Hepatocyte (in vitro differentiated cells): ENCODE data around the gene STAT5B. TPM values are rescaled to one million over a fixed set of nuclear protein-coding genes. Genes with fewer than 3 reads are reported as not detected.

Experiments
- DNase-seq: peaks from one replicate; pipeline ENCODE4 v3.0.0-alpha.2; 2016; ENCODE audit warnings: low spot score
- H2AFZ ChIP-seq: fragments of 200-600 bp; sonication (generic); 2 replicates; pipeline ENCODE4 v1.6.0; 2016; ENCODE audit warnings: antibody characterized with exemption, mild to moderate bottlenecking
- H3K27ac ChIP-seq: fragments of 200-600 bp; sonication (generic); 2 replicates; pipeline ENCODE4 v1.5.1; 2016; ENCODE audit warnings: mild to moderate bottlenecking
- H3K27me3 ChIP-seq: fragments of 200-600 bp; sonication (generic); 2 replicates; pipeline ENCODE4 v1.6.1; 2016
- H3K36me3 ChIP-seq: fragments of 200-600 bp; sonication (generic); replicated peaks from 2 replicates; pipeline ENCODE4 v1.5.1; 2016; ENCODE audit warnings: low read depth; ENCODE audit not compliant: insufficient read depth
- H3K4me1 ChIP-seq: fragments of 200-600 bp; sonication (generic); 2 replicates; pipeline ENCODE4 v1.5.1; 2016; ENCODE audit warnings: mild to moderate bottlenecking, moderate library complexity; ENCODE audit not compliant: insufficient read depth
- H3K4me2 ChIP-seq: fragments of 200-600 bp; sonication (generic); 2 replicates; pipeline ENCODE4 v1.6.0; 2016
- H3K4me3 ChIP-seq: fragments of 200-600 bp; sonication (generic); 2 replicates; pipeline ENCODE4 v1.5.1; 2016; ENCODE audit warnings: mild to moderate bottlenecking
- H3K79me2 ChIP-seq: fragments of 200-600 bp; sonication (generic); 2 replicates; pipeline ENCODE4 v1.6.0; 2017; ENCODE audit warnings: mild to moderate bottlenecking
- H3K9me2 ChIP-seq: fragments of 200-600 bp; sonication (generic); replicated peaks from 2 replicates; pipeline ENCODE4 v1.6.0; 2017; ENCODE audit warnings: mild to moderate bottlenecking; ENCODE audit not compliant: insufficient read depth
- H3K9me3 ChIP-seq: fragments of 200-600 bp; sonication (generic); 2 replicates; pipeline ENCODE4 v1.5.1; 2016; ENCODE audit warnings: low read depth, mild to moderate bottlenecking
- H4K20me1 ChIP-seq: fragments of 200-600 bp; sonication (generic); 2 replicates; pipeline ENCODE4 v1.6.0; 2016; ENCODE audit warnings: mild to moderate bottlenecking; ENCODE audit not compliant: insufficient read depth, poor library complexity, severe bottlenecking
- EZH2 ChIP-seq: fragments of 200-600 bp; sonication (generic); IDR thresholded peaks from 2 replicates; pipeline ENCODE4 v1.6.1; 2016; ENCODE audit warnings: antibody characterized with exemption, mild to moderate bottlenecking, borderline replicate concordance
- EZH2phosphoT487 ChIP-seq: fragments of 200-600 bp; sonication (generic); IDR thresholded peaks from one replicate; pipeline ENCODE4 v1.6.1; 2018; ENCODE audit warnings: antibody characterized with exemption, mild to moderate bottlenecking, low read depth, moderate library complexity; ENCODE audit not compliant: unreplicated experiment, severe bottlenecking
- WGBS: methylation state at CpG from one replicate; pipeline ENCODE4 v1.1.6; 2016; ENCODE audit warnings: low lambda C conversion rate; ENCODE audit errors: missing lambda C conversion rate; 5-methylcytosine and 5-hydroxymethylcytosine counted together
- polyA plus RNA-seq: library from polyadenylated mRNA; unstranded; fragments of >200 nt; fragmentation: Nextera tagmentation; extraction: Ambion mirVana; gene quantifications from 2 replicates; pipeline ENCODE4 v1.2.1, GENCODE V29; 2016
- total RNA-seq: library from RNA; depleted of rRNA; stranded (reverse); fragments of >200 nt; gene quantifications from 2 replicates; pipeline ENCODE4 v1.2.3, GENCODE V29; 2014
- TF ChIP-seq, protein P1 (sequence below): fragments of 200-600 bp; sonication (generic); IDR thresholded peaks from 2 replicates; pipeline ENCODE4 v1.5.1; 2016; ENCODE audit warnings: antibody characterized with exemption, mild to moderate bottlenecking; ENCODE audit not compliant: poor library complexity

The STAT5B gene
- total and polyA plus RNA-seq, 2 experiments from 2014 or later = 25.7 to 26.0 TPM

DNA sequence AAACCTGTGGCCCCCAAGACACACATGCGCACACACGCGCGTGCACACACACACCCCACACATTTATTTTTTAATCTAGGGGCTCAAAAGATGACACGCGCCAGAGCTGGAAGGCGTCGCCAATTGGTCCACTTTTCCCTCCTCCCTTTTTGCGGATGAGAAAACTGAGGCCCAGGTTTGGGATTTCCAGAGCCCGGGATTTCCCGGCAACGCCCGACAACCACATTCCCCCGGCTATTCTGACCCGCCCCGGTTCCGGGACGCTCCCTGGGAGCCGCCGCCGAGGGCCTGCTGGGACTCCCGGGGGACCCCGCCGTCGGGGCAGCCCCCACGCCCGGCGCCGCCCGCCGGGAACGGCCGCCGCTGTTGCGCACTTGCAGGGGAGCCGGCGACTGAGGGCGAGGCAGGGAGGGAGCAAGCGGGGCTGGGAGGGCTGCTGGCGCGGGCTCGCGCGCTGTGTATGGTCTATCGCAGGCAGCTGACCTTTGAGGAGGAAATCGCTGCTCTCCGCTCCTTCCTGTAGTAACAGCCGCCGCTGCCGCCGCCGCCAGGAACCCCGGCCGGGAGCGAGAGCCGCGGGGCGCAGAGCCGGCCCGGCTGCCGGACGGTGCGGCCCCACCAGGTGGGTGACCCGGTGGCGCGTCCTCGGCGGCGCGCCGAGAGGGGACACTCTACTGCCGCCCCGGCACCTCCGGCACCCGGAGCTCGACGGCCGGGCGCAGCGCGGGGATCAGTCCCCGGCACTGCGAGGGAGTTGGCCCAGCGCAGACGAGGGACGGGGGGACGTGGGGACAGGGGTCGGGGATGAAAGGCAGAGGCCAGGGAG lies 12.0 kb upstream of the STAT5B start, which contains the start of gene STAT5A:
Gene STAT5A, plus strand, starts transcription at position 522 of the 826 bp plus-strand sequence. CDS start 914 bp downstream, outside the sequence.
- WGBS = 12% methylated on average over 74 of the region's 88 CpGs
- peak within 1 kb of the TSS; percentile 76 for H2AFZ ChIP-seq
- H4K20me1 ChIP-seq = no peaks in the 10 kb centered on the region
- H3K9me2 ChIP-seq = no peaks in the 10 kb centered on the region
- peak within 1 kb of the TSS; percentile 37 for H3K4me3 ChIP-seq
- H3K4me1 ChIP-seq = peaks cover 12% of the 10 kb centered on the region
- peak; percentile 90 for DNase-seq
- TF ChIP-seq, protein P1, sequence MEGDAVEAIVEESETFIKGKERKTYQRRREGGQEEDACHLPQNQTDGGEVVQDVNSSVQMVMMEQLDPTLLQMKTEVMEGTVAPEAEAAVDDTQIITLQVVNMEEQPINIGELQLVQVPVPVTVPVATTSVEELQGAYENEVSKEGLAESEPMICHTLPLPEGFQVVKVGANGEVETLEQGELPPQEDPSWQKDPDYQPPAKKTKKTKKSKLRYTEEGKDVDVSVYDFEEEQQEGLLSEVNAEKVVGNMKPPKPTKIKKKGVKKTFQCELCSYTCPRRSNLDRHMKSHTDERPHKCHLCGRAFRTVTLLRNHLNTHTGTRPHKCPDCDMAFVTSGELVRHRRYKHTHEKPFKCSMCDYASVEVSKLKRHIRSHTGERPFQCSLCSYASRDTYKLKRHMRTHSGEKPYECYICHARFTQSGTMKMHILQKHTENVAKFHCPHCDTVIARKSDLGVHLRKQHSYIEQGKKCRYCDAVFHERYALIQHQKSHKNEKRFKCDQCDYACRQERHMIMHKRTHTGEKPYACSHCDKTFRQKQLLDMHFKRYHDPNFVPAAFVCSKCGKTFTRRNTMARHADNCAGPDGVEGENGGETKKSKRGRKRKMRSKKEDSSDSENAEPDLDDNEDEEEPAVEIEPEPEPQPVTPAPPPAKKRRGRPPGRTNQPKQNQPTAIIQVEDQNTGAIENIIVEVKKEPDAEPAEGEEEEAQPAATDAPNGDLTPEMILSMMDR = no peak
- no peak for TF ChIP-seq EZH2
- TF ChIP-seq EZH2phosphoT487 = no peak
- H3K27ac ChIP-seq = peak within 1 kb of the TSS; percentile 62
- H3K4me2 ChIP-seq = peak within 1 kb of the TSS; percentile 86
- no peaks in the 10 kb centered on the region for H3K79me2 ChIP-seq
- peaks cover 6% of the 10 kb centered on the region for H3K27me3 ChIP-seq
- H3K9me3 ChIP-seq = no peaks in the 10 kb centered on the region
- H3K36me3 ChIP-seq = no peaks in the 10 kb centered on the region

DNA sequence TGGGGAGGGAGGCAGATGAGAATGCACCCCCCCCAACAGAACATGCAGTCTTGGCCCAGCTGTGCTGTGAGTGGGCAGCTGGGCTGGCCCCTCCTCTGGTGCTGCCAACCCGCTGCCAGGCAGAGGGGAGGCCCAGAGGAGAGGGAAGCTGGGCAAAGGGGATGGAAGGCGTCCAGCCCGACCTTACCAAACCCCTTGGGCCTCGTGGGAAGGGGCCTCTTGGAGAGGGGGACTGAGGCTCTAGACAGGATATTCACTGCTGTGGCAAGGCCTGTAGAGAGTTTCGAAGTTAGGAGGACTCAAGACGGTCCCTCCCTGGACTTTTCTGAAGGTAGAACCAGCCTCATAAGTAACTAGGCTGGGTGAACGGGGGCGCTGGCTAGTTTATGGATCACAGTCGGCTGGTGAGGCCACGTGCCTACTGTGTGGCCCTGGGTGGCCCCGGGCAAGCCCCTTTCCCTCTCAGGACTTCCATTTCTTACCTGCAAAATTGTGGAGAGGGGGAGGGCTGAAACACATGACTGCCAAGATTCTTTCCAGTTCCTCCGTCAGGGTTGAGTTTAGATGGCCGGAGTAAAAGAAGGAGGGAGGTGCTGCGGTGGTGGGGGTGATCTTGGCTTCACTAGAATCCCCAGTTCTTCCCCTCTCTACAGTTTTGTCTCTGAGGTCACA lies 11.2 kb upstream of the STAT5B start:
- Histone ChIP-seq H3K27me3 (peaks cover 6% of the 10 kb centered on the region), H3K9me2 (no peaks in the 10 kb centered on the region), H3K79me2 (no peaks in the 10 kb centered on the region), H3K27ac (peak overlapping the region; percentile 62), H3K4me2 (peak overlapping the region; percentile 86), H3K4me3 (peak overlapping the region; percentile 37), H3K9me3 (no peaks in the 10 kb centered on the region), H3K4me1 (peaks cover 12% of the 10 kb centered on the region), H4K20me1 (no peaks in the 10 kb centered on the region), H3K36me3 (no peaks in the 10 kb centered on the region), H2AFZ (peak overlapping the region; percentile 76)
- DNase-seq = no peak
- TF ChIP-seq, protein P1 = no peak
- TF ChIP-seq EZH2phosphoT487 = no peak
- TF ChIP-seq EZH2 = no peak
- 67% methylated on average over 14 of the region's 14 CpGs for WGBS

DNA sequence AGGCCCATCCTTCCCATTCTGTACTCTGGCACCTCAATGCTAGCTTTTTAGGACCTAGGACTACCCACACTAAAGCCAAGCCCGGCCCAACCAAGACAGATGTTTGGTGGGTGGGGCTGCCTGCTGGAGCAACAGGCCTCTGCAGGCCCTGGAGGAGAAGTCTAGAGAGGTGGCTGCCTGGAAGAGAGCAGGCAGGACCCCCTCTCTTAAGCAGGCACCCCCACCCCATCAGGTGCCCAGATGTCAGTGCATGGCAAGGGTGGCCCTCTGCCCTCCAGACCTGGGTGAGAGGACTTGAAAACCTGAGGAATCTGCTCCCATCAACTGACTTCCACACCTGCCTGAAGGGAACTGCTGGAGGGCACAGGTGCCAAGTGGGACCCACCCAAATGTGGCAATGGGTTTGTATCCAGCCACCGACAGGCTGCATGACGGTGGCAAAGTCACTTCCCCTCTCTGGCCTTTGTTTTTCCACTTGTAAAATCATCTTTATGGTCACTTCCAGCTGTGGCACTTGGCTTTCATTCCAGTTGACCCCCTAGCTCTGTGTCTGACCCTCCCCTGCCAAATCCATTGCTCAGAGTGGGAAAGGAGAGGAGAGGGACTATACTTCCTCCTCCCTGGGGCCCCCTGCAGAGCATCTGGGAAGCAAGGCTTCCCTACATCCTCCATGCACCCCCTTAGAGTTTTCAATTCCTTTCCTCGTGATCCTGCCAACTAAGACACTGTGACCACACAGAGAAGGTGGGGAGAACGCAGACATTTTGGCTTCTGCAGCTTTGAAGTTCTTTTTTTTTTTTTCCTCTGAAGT lies 10.4 kb upstream of the STAT5B start:
- H3K9me3 ChIP-seq = no peaks in the 10 kb centered on the region
- 87% methylated on average over 5 of the region's 5 CpGs for WGBS
- no peaks in the 10 kb centered on the region for H4K20me1 ChIP-seq
- no peak overlapping the region for H3K4me3 ChIP-seq
- no peak for DNase-seq
- H3K4me2 ChIP-seq = peak overlapping the region; percentile 86
- no peak overlapping the region for H2AFZ ChIP-seq
- no peak for TF ChIP-seq EZH2phosphoT487
- TF ChIP-seq EZH2 = no peak
- TF ChIP-seq, protein P1 = no peak
- peak overlapping the region; percentile 45 for H3K27ac ChIP-seq
- H3K36me3 ChIP-seq = no peaks in the 10 kb centered on the region
- H3K4me1 ChIP-seq = peaks cover 12% of the 10 kb centered on the region
- peaks cover 6% of the 10 kb centered on the region for H3K27me3 ChIP-seq
- H3K9me2 ChIP-seq = no peaks in the 10 kb centered on the region
- no peaks in the 10 kb centered on the region for H3K79me2 ChIP-seq
